GM08714 (cell line): ENCODE results near the gene GPC3.

Experiments
- H3K4me3 ChIP-seq: fragments of 200-500 bp; sonication (Bioruptor generic); 2 replicates; pipeline ENCODE4 v1.5.1; 2014; ENCODE audit warnings: mild to moderate bottlenecking, low read length, inconsistent platforms
- ZNF274 ChIP-seq: IDR thresholded peaks from 2 replicates; pipeline ENCODE4 v1.6.1; 2012; ENCODE audit warnings: mild to moderate bottlenecking, low read depth, low read length

The GPC3 gene

GRCh38 chrX:133523081-133523487 is 462.3 kb downstream of the GPC3 start:
- no peak for TF ChIP-seq ZNF274
- no peak overlapping the region for H3K4me3 ChIP-seq

DNA sequence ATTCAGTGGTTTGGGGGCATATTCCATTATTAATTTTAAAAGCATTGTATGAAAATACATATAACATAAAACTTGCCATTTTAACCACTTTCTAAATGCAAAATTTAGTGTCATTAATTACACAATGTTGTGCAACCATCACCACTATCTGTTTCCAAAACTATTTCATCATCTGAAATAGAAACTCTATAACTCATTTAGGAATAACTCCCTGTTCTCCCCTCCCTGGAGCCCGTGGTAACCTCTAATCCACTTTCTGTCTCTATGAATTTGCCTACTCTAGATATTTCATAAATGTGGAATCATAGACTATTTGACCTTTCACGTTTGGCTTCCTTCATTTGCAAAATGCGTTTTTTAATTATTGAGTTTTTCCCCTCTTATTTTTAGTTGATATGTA is 468.7 kb downstream of the GPC3 start:
- no peak for TF ChIP-seq ZNF274
- no peak overlapping the region for H3K4me3 ChIP-seq

GRCh38 chrX:133514486-133514885 is 470.9 kb downstream of the GPC3 start:
- no peak overlapping the region for H3K4me3 ChIP-seq
- no peak for TF ChIP-seq ZNF274

- no peak for TF ChIP-seq ZNF274
- no peak overlapping the region for H3K4me3 ChIP-seq
Measured at GRCh38 chrX:133513123-133513522, 472.3 kb downstream of the GPC3 start.

- TF ChIP-seq ZNF274 = no peak
- no peak overlapping the region for H3K4me3 ChIP-seq
Measured at GRCh38 chrX:133511041-133511440, 474.4 kb downstream of the GPC3 start.

DNA sequence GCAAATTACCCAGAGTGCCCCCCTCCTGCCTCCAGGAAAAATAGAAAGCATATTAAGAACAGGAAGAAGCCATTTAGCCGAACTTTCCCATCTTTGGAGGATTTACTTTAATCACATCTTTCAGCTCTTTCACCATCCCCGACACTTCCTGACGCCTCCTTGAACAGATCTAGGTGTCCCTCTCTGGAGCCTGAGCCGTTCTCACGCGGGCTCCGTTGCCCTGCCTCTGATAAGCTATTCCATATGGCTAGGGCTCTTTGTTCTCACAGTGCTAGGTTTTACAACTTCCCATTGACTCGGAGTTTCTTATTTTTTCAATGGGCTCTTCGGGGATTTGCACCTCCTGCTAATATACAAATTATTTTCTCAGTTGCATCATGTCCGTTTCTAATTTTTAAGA is 488.0 kb downstream of the GPC3 start:
- TF ChIP-seq ZNF274 = no peak
- H3K4me3 ChIP-seq = no peak overlapping the region

- H3K4me3 ChIP-seq = no peak overlapping the region
- TF ChIP-seq ZNF274 = no peak
Measured at GRCh38 chrX:133495464-133496391, 489.7 kb downstream of the GPC3 start.

DNA sequence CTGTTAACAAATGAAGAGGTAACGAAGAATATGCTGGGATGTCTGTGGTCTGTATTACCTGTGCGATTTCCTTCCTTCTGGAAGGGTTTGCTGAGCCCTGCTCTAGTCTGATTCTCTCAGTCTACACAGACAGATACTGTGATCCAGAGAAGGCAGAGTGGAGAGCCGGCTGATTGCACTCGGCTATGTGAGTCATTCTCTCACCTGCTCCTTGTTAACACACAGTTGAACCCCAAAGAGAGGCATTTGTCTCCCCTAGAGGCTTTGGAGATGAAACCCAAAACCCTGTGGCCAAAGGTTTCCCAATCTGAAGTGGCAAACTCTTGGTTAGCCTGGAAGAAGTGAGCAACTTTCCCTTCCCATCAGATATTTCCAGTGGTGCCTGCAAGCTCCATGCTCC is 492.0 kb downstream of the GPC3 start:
- no peak for TF ChIP-seq ZNF274
- H3K4me3 ChIP-seq = no peak overlapping the region

DNA sequence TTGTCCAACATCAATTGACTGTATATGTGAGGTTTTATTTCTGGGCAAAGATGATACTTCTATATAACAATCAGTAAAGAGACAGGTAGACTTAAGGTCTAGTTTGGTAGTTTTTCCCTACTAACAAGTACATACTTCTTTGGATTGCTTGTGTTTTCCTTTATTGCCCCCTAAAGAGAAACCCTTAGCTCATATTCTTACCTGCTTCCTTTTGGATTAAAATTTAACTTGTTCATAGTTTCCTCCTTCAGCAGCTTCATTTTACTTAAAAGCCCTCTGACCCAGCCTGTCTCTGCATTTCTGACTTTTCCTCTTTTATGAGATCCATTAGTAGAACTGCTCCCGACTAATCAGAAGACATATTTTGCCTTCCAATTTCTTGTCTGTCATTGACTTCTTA is 494.4 kb downstream of the GPC3 start:
- no peak for TF ChIP-seq ZNF274
- no peak overlapping the region for H3K4me3 ChIP-seq
